ENCODE data around the gene FBXO31. TPM values are rescaled to one million over a fixed set of nuclear protein-coding genes. Genes with fewer than 3 reads are reported as not detected.

Gene FBXO31
- total and polyA plus RNA-seq, 2 of the 13 experiments (the other 11 are each of a cell fraction or from before 2014, with no cell fraction given): 92.4 to 101 TPM

DNA sequence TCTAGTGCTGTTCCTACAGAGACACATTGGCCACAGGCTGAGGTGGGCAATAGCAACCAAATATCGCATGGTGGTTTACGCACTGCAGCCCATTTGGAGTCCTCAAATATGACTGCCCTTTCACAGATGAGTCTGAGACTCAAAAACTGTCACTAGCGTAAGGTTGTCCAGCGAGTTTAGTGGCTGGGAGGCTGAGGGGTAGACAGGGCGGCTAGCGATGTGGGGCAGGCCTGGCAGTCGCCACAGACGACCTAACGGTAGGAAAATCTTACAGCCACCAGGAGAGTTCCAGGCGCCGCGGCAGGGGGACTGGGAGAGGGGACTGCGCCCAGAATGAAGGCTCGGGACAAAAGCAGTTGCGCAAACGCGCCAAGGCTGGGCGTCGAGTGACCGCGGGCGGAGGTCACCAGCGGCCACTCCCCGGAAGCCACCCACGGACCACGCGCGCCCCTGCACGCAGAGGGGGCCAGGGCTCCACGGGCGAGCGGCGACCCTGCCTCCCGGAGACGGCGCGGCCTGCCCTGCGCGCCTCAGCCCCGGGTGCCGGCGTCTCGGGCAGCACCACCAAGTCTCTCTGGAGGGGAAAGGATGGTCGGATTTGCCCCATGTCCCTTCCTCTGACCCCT lies 7.9 kb upstream of the FBXO31 start (continued):
- TF ChIP-seq NR2F2 (IDR thresholded peaks at IDR 0.05; ENCODE audit: borderline replicate concordance, low read depth) (0 out of 2 replicates have a peak, but pooled peaks have one; percentile 6), FOXM1 (CRISPR knock-in tag; IDR thresholded peaks at IDR 0.05) (no peak), ZNF850 (CRISPR knock-in tag; conservative IDR thresholded peaks at IDR 0.05) (0 out of 2 replicates have a peak, but pooled peaks have one; percentile 58), AHR (CRISPR knock-in tag; IDR thresholded peaks at IDR 0.05) (peak; percentile 15; the same call in 1 of the 2 replicates), ZFP82 (CRISPR knock-in tag; IDR thresholded peaks at IDR 0.05; ENCODE audit: borderline replicate concordance) (peak; percentile 59; the same call in 1 of the 2 replicates), SOX13 (IDR thresholded peaks at IDR 0.05) (no peak), SOX13 (CRISPR knock-in tag; conservative IDR thresholded peaks at IDR 0.05 in 1 of 2, IDR thresholded peaks at IDR 0.05 in 1 of 2) (peak in 1 of 2 experiments; percentile 64; a peak in 2 of 4 replicates), PAF1 (CRISPR knock-in tag; IDR thresholded peaks at IDR 0.05) (peak; percentile 17; the same call in 1 of the 2 replicates), ZC3H13 (CRISPR knock-in tag; IDR thresholded peaks at IDR 0.05) (0 out of 2 replicates have a peak, but pooled peaks have one; percentile 4), ZNF350 (CRISPR knock-in tag; IDR thresholded peaks at IDR 0.05; ENCODE audit: borderline replicate concordance, low read depth) (peak; percentile 71; the same call in 1 of the 2 replicates), ZNF335 (CRISPR knock-in tag; IDR thresholded peaks at IDR 0.05) (0 out of 2 replicates have a peak, but pooled peaks have one; percentile 13), KDM5A (IDR thresholded peaks at IDR 0.05; ENCODE audit: borderline replicate concordance, low read length) (peak; percentile 60; the same call in 1 of the 2 replicates), ZBTB7B (CRISPR knock-in tag; IDR thresholded peaks at IDR 0.05) (peak; percentile 80), NONO (IDR thresholded peaks at IDR 0.05) (no peak), NONO (CRISPR knock-in tag; conservative IDR thresholded peaks at IDR 0.05) (no peak), HMG20A (CRISPR knock-in tag; IDR thresholded peaks at IDR 0.05; ENCODE audit: borderline replicate concordance) (0 out of 2 replicates have a peak, but pooled peaks have one; percentile 5), EP300 (IDR thresholded peaks at IDR 0.05; ENCODE audit: low read depth in 2 of 2, low read length in 2 of 2) (peak in 1 of 2 experiments; percentile 79; a peak in 2 of 4 replicates), EP300 (CRISPR knock-in tag; IDR thresholded peaks at IDR 0.05; ENCODE audit: borderline replicate concordance) (no peak), REPIN1 (CRISPR knock-in tag; IDR thresholded peaks at IDR 0.05; ENCODE audit: borderline replicate concordance, low read depth) (peak; percentile 39; the same call in 1 of the 2 replicates), ZNF205 (CRISPR knock-in tag; IDR thresholded peaks at IDR 0.05) (0 out of 2 replicates have a peak, but pooled peaks have one; percentile 9), ZNF33A (CRISPR knock-in tag; IDR thresholded peaks at IDR 0.05; ENCODE audit: borderline replicate concordance) (no peak), ZNF124 (CRISPR knock-in tag; IDR thresholded peaks at IDR 0.05) (0 out of 2 replicates have a peak, but pooled peaks have one; percentile 32)
- TF ChIP-seq, protein P1, sequence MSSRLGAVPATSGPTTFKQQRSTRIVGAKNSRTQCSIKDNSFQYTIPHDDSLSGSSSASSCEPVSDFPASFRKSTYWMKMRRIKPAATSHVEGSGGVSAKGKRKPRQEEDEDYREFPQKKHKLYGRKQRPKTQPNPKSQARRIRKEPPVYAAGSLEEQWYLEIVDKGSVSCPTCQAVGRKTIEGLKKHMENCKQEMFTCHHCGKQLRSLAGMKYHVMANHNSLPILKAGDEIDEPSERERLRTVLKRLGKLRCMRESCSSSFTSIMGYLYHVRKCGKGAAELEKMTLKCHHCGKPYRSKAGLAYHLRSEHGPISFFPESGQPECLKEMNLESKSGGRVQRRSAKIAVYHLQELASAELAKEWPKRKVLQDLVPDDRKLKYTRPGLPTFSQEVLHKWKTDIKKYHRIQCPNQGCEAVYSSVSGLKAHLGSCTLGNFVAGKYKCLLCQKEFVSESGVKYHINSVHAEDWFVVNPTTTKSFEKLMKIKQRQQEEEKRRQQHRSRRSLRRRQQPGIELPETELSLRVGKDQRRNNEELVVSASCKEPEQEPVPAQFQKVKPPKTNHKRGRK (CRISPR knock-in tag; IDR thresholded peaks at IDR 0.05): 0 out of 2 replicates have a peak, but pooled peaks have one; percentile 16
- TF ChIP-seq, protein P2, sequence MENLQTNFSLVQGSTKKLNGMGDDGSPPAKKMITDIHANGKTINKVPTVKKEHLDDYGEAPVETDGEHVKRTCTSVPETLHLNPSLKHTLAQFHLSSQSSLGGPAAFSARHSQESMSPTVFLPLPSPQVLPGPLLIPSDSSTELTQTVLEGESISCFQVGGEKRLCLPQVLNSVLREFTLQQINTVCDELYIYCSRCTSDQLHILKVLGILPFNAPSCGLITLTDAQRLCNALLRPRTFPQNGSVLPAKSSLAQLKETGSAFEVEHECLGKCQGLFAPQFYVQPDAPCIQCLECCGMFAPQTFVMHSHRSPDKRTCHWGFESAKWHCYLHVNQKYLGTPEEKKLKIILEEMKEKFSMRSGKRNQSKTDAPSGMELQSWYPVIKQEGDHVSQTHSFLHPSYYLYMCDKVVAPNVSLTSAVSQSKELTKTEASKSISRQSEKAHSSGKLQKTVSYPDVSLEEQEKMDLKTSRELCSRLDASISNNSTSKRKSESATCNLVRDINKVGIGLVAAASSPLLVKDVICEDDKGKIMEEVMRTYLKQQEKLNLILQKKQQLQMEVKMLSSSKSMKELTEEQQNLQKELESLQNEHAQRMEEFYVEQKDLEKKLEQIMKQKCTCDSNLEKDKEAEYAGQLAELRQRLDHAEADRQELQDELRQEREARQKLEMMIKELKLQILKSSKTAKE (CRISPR knock-in tag; IDR thresholded peaks at IDR 0.05; ENCODE audit: borderline replicate concordance): 0 out of 2 replicates have a peak, but pooled peaks have one; percentile 46
- TF ChIP-seq, protein P3, sequence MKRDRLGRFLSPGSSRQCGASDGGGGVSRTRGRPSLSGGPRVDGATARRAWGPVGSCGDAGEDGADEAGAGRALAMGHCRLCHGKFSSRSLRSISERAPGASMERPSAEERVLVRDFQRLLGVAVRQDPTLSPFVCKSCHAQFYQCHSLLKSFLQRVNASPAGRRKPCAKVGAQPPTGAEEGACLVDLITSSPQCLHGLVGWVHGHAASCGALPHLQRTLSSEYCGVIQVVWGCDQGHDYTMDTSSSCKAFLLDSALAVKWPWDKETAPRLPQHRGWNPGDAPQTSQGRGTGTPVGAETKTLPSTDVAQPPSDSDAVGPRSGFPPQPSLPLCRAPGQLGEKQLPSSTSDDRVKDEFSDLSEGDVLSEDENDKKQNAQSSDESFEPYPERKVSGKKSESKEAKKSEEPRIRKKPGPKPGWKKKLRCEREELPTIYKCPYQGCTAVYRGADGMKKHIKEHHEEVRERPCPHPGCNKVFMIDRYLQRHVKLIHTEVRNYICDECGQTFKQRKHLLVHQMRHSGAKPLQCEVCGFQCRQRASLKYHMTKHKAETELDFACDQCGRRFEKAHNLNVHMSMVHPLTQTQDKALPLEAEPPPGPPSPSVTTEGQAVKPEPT (CRISPR knock-in tag; IDR thresholded peaks at IDR 0.05; ENCODE audit: low read depth): 0 out of 2 replicates have a peak, but pooled peaks have one; percentile 16

All from HepG2 (cell line).